ENCODE results near the gene TUBA1C.

DNA sequence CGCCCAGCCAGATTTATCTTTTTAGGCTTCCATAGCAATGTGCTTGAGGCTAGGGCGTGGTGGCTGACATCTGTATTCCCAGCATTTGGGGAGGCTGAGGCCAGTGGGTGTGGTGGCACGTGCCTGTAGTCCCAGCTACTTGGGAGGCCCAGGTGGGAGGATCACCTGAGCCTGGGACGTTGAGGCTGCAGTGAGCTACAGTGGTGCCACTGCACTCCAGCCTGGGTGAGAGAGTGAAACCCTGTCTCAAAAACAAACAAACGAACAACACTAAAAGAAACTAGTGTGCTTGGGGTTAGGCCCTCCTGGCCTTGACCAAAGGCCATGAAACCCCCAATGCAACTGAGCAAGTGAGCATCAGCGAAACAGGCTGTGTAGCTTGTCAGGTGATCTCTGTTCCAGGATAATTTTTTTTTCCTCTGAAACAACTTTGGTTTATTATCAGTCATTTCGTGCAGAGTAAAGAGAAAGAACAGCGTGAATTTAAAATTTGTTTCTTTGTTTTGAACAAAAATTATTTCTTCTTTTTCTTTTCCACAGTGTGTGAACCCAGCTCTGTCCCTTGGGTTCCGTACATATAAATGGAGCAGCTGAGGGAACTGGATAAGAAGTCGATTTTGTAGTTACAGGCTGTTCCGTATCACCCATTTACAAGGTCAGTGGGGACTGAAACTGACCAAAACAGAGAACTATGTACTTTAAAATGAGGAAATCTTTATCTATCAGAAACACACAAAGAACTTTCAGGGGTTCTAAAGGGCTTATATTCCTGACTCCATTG lies 8.8 kb upstream of the TUBA1C start:
- TF ChIP-seq, protein P1, sequence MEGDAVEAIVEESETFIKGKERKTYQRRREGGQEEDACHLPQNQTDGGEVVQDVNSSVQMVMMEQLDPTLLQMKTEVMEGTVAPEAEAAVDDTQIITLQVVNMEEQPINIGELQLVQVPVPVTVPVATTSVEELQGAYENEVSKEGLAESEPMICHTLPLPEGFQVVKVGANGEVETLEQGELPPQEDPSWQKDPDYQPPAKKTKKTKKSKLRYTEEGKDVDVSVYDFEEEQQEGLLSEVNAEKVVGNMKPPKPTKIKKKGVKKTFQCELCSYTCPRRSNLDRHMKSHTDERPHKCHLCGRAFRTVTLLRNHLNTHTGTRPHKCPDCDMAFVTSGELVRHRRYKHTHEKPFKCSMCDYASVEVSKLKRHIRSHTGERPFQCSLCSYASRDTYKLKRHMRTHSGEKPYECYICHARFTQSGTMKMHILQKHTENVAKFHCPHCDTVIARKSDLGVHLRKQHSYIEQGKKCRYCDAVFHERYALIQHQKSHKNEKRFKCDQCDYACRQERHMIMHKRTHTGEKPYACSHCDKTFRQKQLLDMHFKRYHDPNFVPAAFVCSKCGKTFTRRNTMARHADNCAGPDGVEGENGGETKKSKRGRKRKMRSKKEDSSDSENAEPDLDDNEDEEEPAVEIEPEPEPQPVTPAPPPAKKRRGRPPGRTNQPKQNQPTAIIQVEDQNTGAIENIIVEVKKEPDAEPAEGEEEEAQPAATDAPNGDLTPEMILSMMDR (IDR thresholded peaks at IDR 0.05; ENCODE audit: control extremely low read depth in 1 of 3, insufficient read depth in 1 of 3, low read depth in 1 of 3, low read length in 3 of 3) = no peak
- TF ChIP-seq RAD21 (IDR thresholded peaks at IDR 0.05 in 1 of 2, conservative IDR thresholded peaks at IDR 0.05 in 1 of 2; ENCODE audit: low read depth in 2 of 2, low read length in 2 of 2) (no peak), SIRT6 (IDR thresholded peaks at IDR 0.05; ENCODE audit: low read length) (no peak), CBX8 (IDR thresholded peaks at IDR 0.05; ENCODE audit: borderline replicate concordance, low read depth, low read length) (no peak), RNF2 (IDR thresholded peaks at IDR 0.05; ENCODE audit: borderline replicate concordance, low read depth, low read length, missing control alignments, poor library complexity, severe bottlenecking) (no peak), HDAC2 (IDR thresholded peaks at IDR 0.05; ENCODE audit: borderline replicate concordance in 1 of 2, low read depth in 2 of 2, low read length in 2 of 2) (no peak), POLR2A (IDR thresholded peaks at IDR 0.05; ENCODE audit: control extremely low read depth in 1 of 2, low read depth in 2 of 2, low read length in 2 of 2) (no peak), EZH2 (IDR thresholded peaks at IDR 0.05; ENCODE audit: low read depth, low read length, severe bottlenecking) (no peak), CHD2 (IDR thresholded peaks at IDR 0.05; ENCODE audit: low read length) (no peak), CHD1 (IDR thresholded peaks at IDR 0.05; ENCODE audit: low read depth, low read length) (no peak)
- TF ChIP-seq, protein P2, sequence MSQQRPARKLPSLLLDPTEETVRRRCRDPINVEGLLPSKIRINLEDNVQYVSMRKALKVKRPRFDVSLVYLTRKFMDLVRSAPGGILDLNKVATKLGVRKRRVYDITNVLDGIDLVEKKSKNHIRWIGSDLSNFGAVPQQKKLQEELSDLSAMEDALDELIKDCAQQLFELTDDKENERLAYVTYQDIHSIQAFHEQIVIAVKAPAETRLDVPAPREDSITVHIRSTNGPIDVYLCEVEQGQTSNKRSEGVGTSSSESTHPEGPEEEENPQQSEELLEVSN (IDR thresholded peaks at IDR 0.05) = no peak
- TF ChIP-seq, protein P3, sequence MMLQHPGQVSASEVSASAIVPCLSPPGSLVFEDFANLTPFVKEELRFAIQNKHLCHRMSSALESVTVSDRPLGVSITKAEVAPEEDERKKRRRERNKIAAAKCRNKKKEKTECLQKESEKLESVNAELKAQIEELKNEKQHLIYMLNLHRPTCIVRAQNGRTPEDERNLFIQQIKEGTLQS (IDR thresholded peaks at IDR 0.05; ENCODE audit: insufficient read depth, low read depth, low read length) = no peak

Measured in H1 (cell line).